HL-60/S4 (cell line): ENCODE data around the gene MIP.
"Not testable (repeated sequence)": the region's sequence is repeated elsewhere in the genome, so short reads cannot be mapped to it uniquely, and the experiment has no call there.

Source experiments
- in situ Hi-C: fragments of 300-500 bp; cut with MboI; formaldehyde crosslinking; loops from 2 replicates; pipeline ENCODE4 v1.14.3; 2022; ENCODE audit warnings: low sequenced_read_pairs

MIP gene

GRCh38 chr12:56454557-56454956, at the start of gene MIP:
MIP (minus strand) TSS chr12:56454657; CDS start chr12:56454613, 44 bp downstream.
- in situ Hi-C loops: no loop called here

- in situ Hi-C loops: loop anchor here (10.0 to 25.0 kb wide), 2 partner anchors 85 to 512 kb away; partner anchors contain the start of genes TAC3 and ZBTB39
Observed at GRCh38 chr12:56499879-56500278, 45.4 kb upstream of the MIP start.

- in situ Hi-C loops: not testable (repeated sequence)
Observed at GRCh38 chr12:56499452-56499851, 45.0 kb upstream of the MIP start.

GRCh38 chr12:56498126-56498902, 43.9 kb upstream of the MIP start:
- in situ Hi-C loops: not testable (repeated sequence)

GRCh38 chr12:56496704-56497103, 42.2 kb upstream of the MIP start:
- in situ Hi-C loops: not testable (repeated sequence)

GRCh38 chr12:56494481-56494880, 40.0 kb upstream of the MIP start:
- in situ Hi-C loops: not testable (repeated sequence)

- in situ Hi-C loops: not testable (repeated sequence)
Observed at GRCh38 chr12:56494106-56494415, 39.6 kb upstream of the MIP start.

GRCh38 chr12:56493409-56494105, 39.1 kb upstream of the MIP start:
- in situ Hi-C loops: not testable (repeated sequence)

GRCh38 chr12:56490360-56490759, 35.9 kb upstream of the MIP start:
- in situ Hi-C loops: no loop called here

- in situ Hi-C loops: no loop called here
Observed at GRCh38 chr12:56488041-56488955, 33.8 kb upstream of the MIP start, which contains the start of gene GLS2. GLS2 (minus strand) TSS chr12:56488161; CDS start chr12:56488118, 43 bp downstream.

GRCh38 chr12:56487448-56488040, 33.1 kb upstream of the MIP start:
- in situ Hi-C loops: no loop called here

- in situ Hi-C loops: no loop called here
Observed at GRCh38 chr12:56486694-56487093, 32.2 kb upstream of the MIP start.

GRCh38 chr12:56484566-56484965, 30.1 kb upstream of the MIP start:
- in situ Hi-C loops: no loop called here

- in situ Hi-C loops: no loop called here
Observed at GRCh38 chr12:56479625-56480024, 25.2 kb upstream of the MIP start.

- in situ Hi-C loops: no loop called here
Observed at GRCh38 chr12:56477521-56478225, 23.2 kb upstream of the MIP start.

GRCh38 chr12:56476972-56477432, 22.5 kb upstream of the MIP start:
- in situ Hi-C loops: no loop called here

GRCh38 chr12:56476143-56476542, 21.7 kb upstream of the MIP start:
- in situ Hi-C loops: no loop called here

- in situ Hi-C loops: no loop called here
Observed at GRCh38 chr12:56474389-56474788, 19.9 kb upstream of the MIP start.

- in situ Hi-C loops: loop anchor here (10.0 kb wide), 2 partner anchors 274 to 344 kb away; partner anchors contain the start of gene ESYT1
Observed at GRCh38 chr12:56469007-56469930, 14.8 kb upstream of the MIP start.
